ENCODE data around the gene STXBP5.

Gene STXBP5

GRCh38 chr6:147169529-147169928 lies 34.7 kb upstream of the STXBP5 start:
- no peaks in the 10 kb centered on the region for H3K4me1 Mint-ChIP-seq
- H3K36me3 Mint-ChIP-seq, result peaks cover 2% of the 10 kb centered on the region
- no peak overlapping the region for H3K27ac Mint-ChIP-seq
- H3K9me3 Mint-ChIP-seq, result no peaks in the 10 kb centered on the region
- H3K27me3 Mint-ChIP-seq, result no peaks in the 10 kb centered on the region
- H3K4me3 Mint-ChIP-seq, result no peak overlapping the region

GRCh38 chr6:147170269-147170668 lies 33.9 kb upstream of the STXBP5 start:
- H3K4me1 Mint-ChIP-seq, result no peaks in the 10 kb centered on the region
- H3K4me3 Mint-ChIP-seq, result no peak overlapping the region
- H3K36me3 Mint-ChIP-seq, result peaks cover 2% of the 10 kb centered on the region
- H3K27ac Mint-ChIP-seq, result no peak overlapping the region
- H3K27me3 Mint-ChIP-seq, result no peaks in the 10 kb centered on the region
- no peaks in the 10 kb centered on the region for H3K9me3 Mint-ChIP-seq

DNA sequence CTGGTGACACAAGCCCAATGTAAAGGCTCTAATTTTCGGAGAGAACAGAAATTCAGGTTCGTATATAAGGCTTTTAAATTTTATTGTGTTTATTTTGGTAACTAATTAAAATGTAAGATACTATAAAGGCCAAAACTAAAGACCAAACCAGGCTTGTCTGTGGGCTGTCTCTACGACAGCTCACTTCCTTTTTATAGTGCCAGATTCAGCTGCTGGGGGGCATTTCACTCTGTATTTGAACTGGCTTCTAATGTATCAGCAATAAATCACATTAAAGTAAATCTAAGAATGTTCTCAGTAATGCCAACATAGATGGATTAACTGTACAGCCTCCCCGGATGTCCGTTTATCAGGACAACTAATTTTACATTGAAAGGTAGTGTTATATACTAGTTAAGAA lies 31.1 kb upstream of the STXBP5 start:
- H3K4me1 Mint-ChIP-seq, result no peaks in the 10 kb centered on the region
- H3K27me3 Mint-ChIP-seq, result no peaks in the 10 kb centered on the region
- H3K27ac Mint-ChIP-seq, result no peak overlapping the region
- H3K9me3 Mint-ChIP-seq, result no peaks in the 10 kb centered on the region
- no peak overlapping the region for H3K4me3 Mint-ChIP-seq
- no peaks in the 10 kb centered on the region for H3K36me3 Mint-ChIP-seq

DNA sequence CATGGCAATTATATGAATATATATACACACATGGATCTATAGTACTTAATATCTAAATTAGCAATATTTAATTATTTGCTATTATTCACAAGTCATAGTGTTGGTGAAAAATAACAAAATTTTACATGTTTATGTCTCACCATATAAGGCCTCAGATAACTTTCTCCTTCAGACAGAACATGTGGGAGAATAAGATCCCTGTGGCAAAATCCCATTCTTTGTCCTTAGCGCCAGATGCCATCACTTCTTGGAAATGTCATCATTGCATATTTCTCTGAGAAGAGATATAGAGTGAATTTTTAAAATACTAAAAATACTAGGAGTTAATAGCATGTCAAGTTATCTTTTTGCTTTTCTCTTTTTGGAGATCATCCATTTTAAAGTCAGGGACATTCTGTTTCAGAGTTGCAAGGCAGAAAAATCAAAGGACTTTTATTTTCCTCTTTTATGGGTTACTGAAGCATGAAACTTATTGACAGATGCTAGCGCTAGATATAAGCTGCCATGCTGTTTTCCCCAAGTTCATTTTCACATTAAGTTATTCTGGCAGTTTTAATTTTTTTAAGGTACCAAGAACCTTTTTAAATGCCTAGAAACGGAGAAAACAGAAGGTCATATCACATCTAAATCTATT lies 30.4 kb upstream of the STXBP5 start:
- Mint-ChIP-seq H3K4me3 (no peak overlapping the region), H3K27ac (no peak overlapping the region), H3K36me3 (no peaks in the 10 kb centered on the region), H3K27me3 (no peaks in the 10 kb centered on the region), H3K4me1 (no peaks in the 10 kb centered on the region), H3K9me3 (no peaks in the 10 kb centered on the region)

DNA sequence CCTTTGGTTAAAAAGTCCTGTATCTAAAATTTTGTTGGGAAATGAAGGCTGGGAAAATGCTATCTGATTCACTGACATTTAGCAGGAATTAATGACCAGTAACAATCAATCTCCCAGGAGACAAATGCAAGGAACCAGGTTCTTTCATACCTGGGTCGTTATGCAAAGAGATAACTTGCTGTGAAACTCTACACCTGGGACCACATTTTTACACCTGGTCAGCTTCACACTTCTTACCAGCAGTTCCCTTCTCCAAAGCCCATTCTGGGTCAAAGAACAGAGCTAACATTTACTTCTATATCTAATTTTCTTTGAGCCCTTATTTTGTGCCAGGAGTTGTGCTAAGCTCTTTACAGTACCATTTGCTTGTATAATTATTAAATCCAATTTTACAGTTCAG lies 27.4 kb upstream of the STXBP5 start:
- Mint-ChIP-seq H3K4me3 (no peak overlapping the region), H3K9me3 (no peaks in the 10 kb centered on the region), H3K27ac (no peak overlapping the region), H3K36me3 (no peaks in the 10 kb centered on the region), H3K4me1 (no peaks in the 10 kb centered on the region), H3K27me3 (no peaks in the 10 kb centered on the region)

- Mint-ChIP-seq H3K4me3 (no peak overlapping the region), H3K27ac (no peak overlapping the region), H3K4me1 (no peaks in the 10 kb centered on the region)
Measured at GRCh38 chr6:147177286-147177685, 26.9 kb upstream of the STXBP5 start.

GRCh38 chr6:147178355-147178754 lies 25.9 kb upstream of the STXBP5 start:
- no peaks in the 10 kb centered on the region for H3K27me3 Mint-ChIP-seq
- no peaks in the 10 kb centered on the region for H3K4me1 Mint-ChIP-seq
- H3K4me3 Mint-ChIP-seq, result no peak overlapping the region
- no peaks in the 10 kb centered on the region for H3K36me3 Mint-ChIP-seq
- H3K9me3 Mint-ChIP-seq, result no peaks in the 10 kb centered on the region
- H3K27ac Mint-ChIP-seq, result no peak overlapping the region

More at GRCh38 chr6:147177286-147177685, 26.9 kb upstream of the STXBP5 start:
- Mint-ChIP-seq H3K9me3 (no peaks in the 10 kb centered on the region), H3K36me3 (no peaks in the 10 kb centered on the region), H3K27me3 (no peaks in the 10 kb centered on the region)

DNA sequence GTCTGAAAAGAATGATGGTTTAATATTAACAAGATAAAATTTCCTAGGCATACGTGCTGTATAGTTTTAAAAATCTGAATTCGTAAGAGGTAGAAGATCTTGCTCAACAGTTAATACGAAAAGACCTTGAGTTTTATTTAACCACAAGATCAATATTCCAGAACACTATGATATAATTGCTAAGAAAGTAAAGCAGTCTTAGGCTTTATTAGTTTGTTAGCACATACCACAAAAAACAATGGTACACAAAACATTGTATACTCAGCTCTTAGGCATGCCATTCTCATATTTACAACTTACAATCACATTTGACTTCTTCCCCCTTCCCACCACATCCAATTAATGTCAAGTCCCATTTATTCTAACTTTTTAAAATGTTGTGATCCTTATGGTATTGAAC lies 24.4 kb upstream of the STXBP5 start:
- no peaks in the 10 kb centered on the region for H3K4me1 Mint-ChIP-seq
- no peak overlapping the region for H3K27ac Mint-ChIP-seq
- H3K36me3 Mint-ChIP-seq, result no peaks in the 10 kb centered on the region
- no peaks in the 10 kb centered on the region for H3K9me3 Mint-ChIP-seq
- no peak overlapping the region for H3K4me3 Mint-ChIP-seq
- H3K27me3 Mint-ChIP-seq, result no peaks in the 10 kb centered on the region

- no peaks in the 10 kb centered on the region for H3K9me3 Mint-ChIP-seq
- no peaks in the 10 kb centered on the region for H3K4me1 Mint-ChIP-seq
- no peaks in the 10 kb centered on the region for H3K27me3 Mint-ChIP-seq
- H3K27ac Mint-ChIP-seq, result no peak overlapping the region
- H3K4me3 Mint-ChIP-seq, result no peak overlapping the region
- peaks cover 2% of the 10 kb centered on the region for H3K36me3 Mint-ChIP-seq
Measured at GRCh38 chr6:147180926-147181325, 23.3 kb upstream of the STXBP5 start.

GRCh38 chr6:147184379-147184778 lies 19.8 kb upstream of the STXBP5 start:
- peaks cover 2% of the 10 kb centered on the region for H3K36me3 Mint-ChIP-seq
- no peaks in the 10 kb centered on the region for H3K9me3 Mint-ChIP-seq
- H3K27me3 Mint-ChIP-seq, result no peaks in the 10 kb centered on the region
- H3K27ac Mint-ChIP-seq, result no peak overlapping the region
- H3K4me1 Mint-ChIP-seq, result no peaks in the 10 kb centered on the region
- H3K4me3 Mint-ChIP-seq, result no peak overlapping the region

- no peak overlapping the region for H3K4me3 Mint-ChIP-seq
- peaks cover 2% of the 10 kb centered on the region for H3K36me3 Mint-ChIP-seq
- H3K27ac Mint-ChIP-seq, result no peak overlapping the region
- H3K4me1 Mint-ChIP-seq, result no peaks in the 10 kb centered on the region
- no peaks in the 10 kb centered on the region for H3K9me3 Mint-ChIP-seq
- no peaks in the 10 kb centered on the region for H3K27me3 Mint-ChIP-seq
Measured at GRCh38 chr6:147185216-147185615, 19.0 kb upstream of the STXBP5 start.

DNA sequence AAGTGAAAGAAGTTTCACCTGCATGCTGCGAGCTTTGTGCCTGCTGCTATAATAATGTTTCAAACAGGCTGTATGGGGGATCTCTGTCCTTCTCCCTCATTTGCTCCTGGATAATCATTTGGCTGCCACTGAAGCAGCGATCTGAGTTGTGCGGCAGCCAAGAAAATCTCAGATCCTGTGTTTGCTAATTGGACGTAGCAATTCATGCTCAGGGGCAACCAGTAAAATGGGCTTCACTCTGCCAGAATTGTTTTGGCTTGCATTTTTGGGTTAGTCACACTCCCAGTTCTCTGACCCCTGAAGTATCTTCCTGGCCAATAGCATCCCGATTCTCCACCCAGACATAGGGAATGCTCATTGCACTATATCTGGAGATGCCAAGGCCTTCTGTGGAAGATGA lies 13.7 kb upstream of the STXBP5 start:
- Mint-ChIP-seq H3K9me3 (no peaks in the 10 kb centered on the region), H3K27ac (no peak overlapping the region), H3K4me1 (peaks cover 11% of the 10 kb centered on the region), H3K27me3 (no peaks in the 10 kb centered on the region), H3K36me3 (no peaks in the 10 kb centered on the region), H3K4me3 (no peak overlapping the region)

GRCh38 chr6:147192278-147192911 lies 11.8 kb upstream of the STXBP5 start:
- peaks cover 19% of the 10 kb centered on the region for H3K4me1 Mint-ChIP-seq
- no peak overlapping the region for H3K27ac Mint-ChIP-seq
- H3K27me3 Mint-ChIP-seq, result no peaks in the 10 kb centered on the region
- H3K36me3 Mint-ChIP-seq, result no peaks in the 10 kb centered on the region
- H3K4me3 Mint-ChIP-seq, result no peak overlapping the region
- no peaks in the 10 kb centered on the region for H3K9me3 Mint-ChIP-seq

DNA sequence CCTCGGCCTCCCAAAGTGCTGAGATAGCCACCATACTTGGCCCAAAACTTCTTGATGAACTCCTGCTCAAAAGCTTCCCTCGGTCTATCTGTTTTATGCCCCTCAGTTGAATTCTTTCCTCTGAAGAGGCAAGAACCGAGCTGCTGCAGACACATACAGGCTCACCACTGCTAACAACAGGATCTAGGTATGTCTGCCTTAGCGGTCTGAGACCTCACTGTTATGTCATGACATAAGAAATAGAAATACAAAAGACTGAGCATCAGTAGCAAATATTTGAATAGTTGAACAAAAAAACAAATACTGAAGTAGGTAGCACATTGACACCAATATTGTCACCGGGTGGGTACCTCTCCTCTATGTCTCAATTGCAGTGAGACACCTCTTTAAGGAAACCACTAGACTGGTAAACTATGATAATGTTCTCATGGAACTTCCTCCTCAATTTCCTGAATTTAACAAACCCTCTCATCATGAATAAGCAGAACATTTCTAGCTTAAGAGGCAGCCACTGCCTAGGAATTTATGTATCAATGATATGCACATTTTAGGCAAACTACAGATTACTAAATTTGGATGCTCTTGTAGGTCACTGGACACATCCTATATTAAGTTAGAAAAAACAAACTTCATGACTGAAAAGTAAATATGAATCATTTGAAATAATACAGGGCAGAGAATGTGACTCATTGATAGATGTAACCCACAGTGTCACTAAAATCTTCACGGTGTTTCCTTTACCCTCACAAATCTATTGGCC lies 9.4 kb upstream of the STXBP5 start:
- H3K27me3 Mint-ChIP-seq, result no peaks in the 10 kb centered on the region
- H3K4me3 Mint-ChIP-seq, result no peak overlapping the region
- no peaks in the 10 kb centered on the region for H3K9me3 Mint-ChIP-seq

GRCh38 chr6:147195510-147195909 lies 8.7 kb upstream of the STXBP5 start:
- Mint-ChIP-seq H3K4me1 (peaks cover 19% of the 10 kb centered on the region), H3K27me3 (no peaks in the 10 kb centered on the region), H3K36me3 (no peaks in the 10 kb centered on the region), H3K27ac (peak overlapping the region; percentile 61), H3K4me3 (no peak overlapping the region), H3K9me3 (no peaks in the 10 kb centered on the region)

More for the DNA sequence above, 9.4 kb upstream of the STXBP5 start:
- peaks cover 19% of the 10 kb centered on the region for H3K4me1 Mint-ChIP-seq
- H3K27ac Mint-ChIP-seq, result peak overlapping the region; percentile 73
- H3K36me3 Mint-ChIP-seq, result no peaks in the 10 kb centered on the region

- Mint-ChIP-seq H3K9me3 (no peaks in the 10 kb centered on the region), H3K36me3 (no peaks in the 10 kb centered on the region), H3K4me1 (peaks cover 19% of the 10 kb centered on the region), H3K27me3 (no peaks in the 10 kb centered on the region), H3K4me3 (no peak overlapping the region), H3K27ac (peak overlapping the region; percentile 49)
Measured at GRCh38 chr6:147195987-147196386, 8.2 kb upstream of the STXBP5 start.

All from activated naive CD4-positive, alpha-beta T cell treated with anti-CD3 and anti-CD28 coated beads, Interleukin-2, amount 50 U/mL, for 24 hours (primary cell).